GM10847 (cell line): ENCODE results near the gene MYCBPAP.

Experiments used
- POLR2A ChIP-seq: IDR thresholded peaks from 2 replicates; pipeline ENCODE4 v1.6.1; 2011; ENCODE audit not compliant: insufficient read length; ENCODE audit errors: extremely low read depth

Gene MYCBPAP

GRCh38 chr17:50519141-50519834, 11.0 kb downstream of the MYCBPAP start:
- TF ChIP-seq POLR2A, result no peak

GRCh38 chr17:50520483-50520882, 12.2 kb downstream of the MYCBPAP start:
- TF ChIP-seq POLR2A, result no peak

- no peak for TF ChIP-seq POLR2A
Measured at GRCh38 chr17:50521514-50521913, 13.3 kb downstream of the MYCBPAP start.

- TF ChIP-seq POLR2A, result no peak
Measured at GRCh38 chr17:50522766-50523165, 14.5 kb downstream of the MYCBPAP start.

- TF ChIP-seq POLR2A, result no peak
Measured at GRCh38 chr17:50523208-50523607, 15.0 kb downstream of the MYCBPAP start.

- TF ChIP-seq POLR2A, result no peak
Measured at GRCh38 chr17:50524838-50525237, 16.6 kb downstream of the MYCBPAP start.

- TF ChIP-seq POLR2A, result no peak
Measured at GRCh38 chr17:50527155-50527762, 19.0 kb downstream of the MYCBPAP start.

GRCh38 chr17:50527949-50528474, 19.8 kb downstream of the MYCBPAP start:
- TF ChIP-seq POLR2A, result no peak

- TF ChIP-seq POLR2A, result no peak
Measured at GRCh38 chr17:50529849-50530248, 21.6 kb downstream of the MYCBPAP start.

GRCh38 chr17:50531428-50532025, 23.3 kb downstream of the MYCBPAP start:
- TF ChIP-seq POLR2A, result no peak

GRCh38 chr17:50532452-50533024, 24.3 kb downstream of the MYCBPAP start, which contains the start of gene EPN3:
EPN3 (plus strand) TSS chr17:50532735; CDS start chr17:50536557, 3,822 bp downstream.
- TF ChIP-seq POLR2A, result no peak

GRCh38 chr17:50533185-50533584, 24.9 kb downstream of the MYCBPAP start:
- no peak for TF ChIP-seq POLR2A

GRCh38 chr17:50533720-50534148, 25.5 kb downstream of the MYCBPAP start:
- TF ChIP-seq POLR2A, result no peak

GRCh38 chr17:50534222-50534978, 26.2 kb downstream of the MYCBPAP start:
- no peak for TF ChIP-seq POLR2A

- TF ChIP-seq POLR2A, result no peak
Measured at GRCh38 chr17:50534979-50535326, 26.7 kb downstream of the MYCBPAP start.
